H9 (cell line): ENCODE data around the gene SLC6A3. TPM values are rescaled to one million over a fixed set of nuclear protein-coding genes. Genes with fewer than 3 reads are reported as not detected.

Source experiments
- DNase-seq: peaks from one replicate; pipeline ENCODE4 v3.0.0-alpha.2; 2017
- H2AFZ ChIP-seq: one replicate; pipeline ENCODE4 v1.6.1; 2013; ENCODE audit warnings: mild to moderate bottlenecking, low read length, control low read depth, moderate library complexity
- H2AK5ac ChIP-seq: 2 replicates; pipeline ENCODE4 v1.6.1; 2013; ENCODE audit warnings: low read length, control low read depth, mixed read lengths; ENCODE audit not compliant: insufficient read length
- H2BK120ac ChIP-seq: one replicate; pipeline ENCODE4 v1.6.1; 2013; ENCODE audit warnings: low read depth, mild to moderate bottlenecking, low read length, control low read depth, inconsistent platforms; ENCODE audit not compliant: poor library complexity, severe bottlenecking
- H2BK12ac ChIP-seq: 2 replicates; pipeline ENCODE4 v1.6.1; 2013; ENCODE audit warnings: low read length, control low read depth, mixed read lengths, low read depth; ENCODE audit not compliant: insufficient read length
- H2BK15ac ChIP-seq: 2 replicates; pipeline ENCODE4 v1.6.1; 2013; ENCODE audit warnings: low read depth, low read length, control low read depth
- H2BK20ac ChIP-seq: one replicate; pipeline ENCODE4 v1.6.1; 2013; ENCODE audit warnings: low read depth, mild to moderate bottlenecking, low read length, control low read depth, inconsistent platforms; ENCODE audit not compliant: poor library complexity, severe bottlenecking
- H2BK5ac ChIP-seq: 2 replicates; pipeline ENCODE4 v1.6.1; 2013; ENCODE audit warnings: low read length, control low read depth, mixed read lengths; ENCODE audit not compliant: insufficient read length
- H3K14ac ChIP-seq: 2 replicates; pipeline ENCODE4 v1.6.1; 2013; ENCODE audit warnings: low read length, control low read depth; ENCODE audit not compliant: insufficient read depth
- H3K18ac ChIP-seq: 2 replicates; pipeline ENCODE4 v1.6.1; 2013; ENCODE audit warnings: low read depth, mild to moderate bottlenecking, mixed read lengths, low read length, control low read depth; ENCODE audit not compliant: insufficient read length
- H3K23ac ChIP-seq: 2 replicates; pipeline ENCODE4 v1.6.1; 2013; ENCODE audit warnings: low read length, control low read depth, mixed read lengths, low read depth; ENCODE audit not compliant: insufficient read length
- H3K23me2 ChIP-seq: 2 replicates; pipeline ENCODE4 v1.6.1; 2013; ENCODE audit warnings: low read depth, mild to moderate bottlenecking, mixed read lengths, low read length, control low read depth; ENCODE audit not compliant: insufficient read length, poor library complexity, severe bottlenecking
- H3K27ac ChIP-seq: 2 replicates; pipeline ENCODE4 v1.5.1; 2013; ENCODE audit warnings: low read length, control low read depth, mixed read lengths, low read depth; ENCODE audit not compliant: insufficient read length
- H3K27me3 ChIP-seq: 2 replicates; pipeline ENCODE4 v1.6.1; 2013; ENCODE audit warnings: low read length, control low read depth, inconsistent platforms; ENCODE audit not compliant: insufficient read depth
- H3K4ac ChIP-seq: 2 replicates; pipeline ENCODE4 v1.6.1; 2013; ENCODE audit warnings: low read depth, mild to moderate bottlenecking, control low read depth, inconsistent platforms, low read length, moderate library complexity
- H3K4me1 ChIP-seq: 2 replicates; pipeline ENCODE4 v1.6.1; 2013; ENCODE audit warnings: low read length, control low read depth, inconsistent platforms; ENCODE audit not compliant: insufficient read depth
- H3K4me2 ChIP-seq: 2 replicates; pipeline ENCODE4 v1.6.1; 2013; ENCODE audit warnings: low read length, control low read depth, mixed read lengths; ENCODE audit not compliant: insufficient read length, insufficient read depth
- H3K56ac ChIP-seq: 2 replicates; pipeline ENCODE4 v1.6.1; 2013; ENCODE audit warnings: low read depth, mild to moderate bottlenecking, mixed read lengths, low read length, control low read depth; ENCODE audit not compliant: insufficient read length
- H3K79me1 ChIP-seq: 2 replicates; pipeline ENCODE4 v1.6.1; 2013; ENCODE audit warnings: low read depth, mild to moderate bottlenecking, moderate library complexity, low read length, control low read depth, inconsistent platforms; ENCODE audit not compliant: insufficient read depth, poor library complexity, severe bottlenecking
- H3K79me2 ChIP-seq: 2 replicates; pipeline ENCODE4 v1.6.1; 2013; ENCODE audit warnings: low read length, control low read depth, inconsistent platforms; ENCODE audit not compliant: insufficient read depth
- H3K9ac ChIP-seq: 2 replicates; pipeline ENCODE4 v1.6.1; 2013; ENCODE audit warnings: low read length, control low read depth, mixed read lengths; ENCODE audit not compliant: insufficient read length; ENCODE audit errors: extremely low read depth
- H3K9me3 ChIP-seq: one replicate; pipeline ENCODE4 v1.6.1; 2013; ENCODE audit warnings: low read depth, low read length, inconsistent platforms; ENCODE audit not compliant: control insufficient read depth
- H3T11ph ChIP-seq: one replicate; pipeline ENCODE4 v1.6.1; 2013; ENCODE audit warnings: mild to moderate bottlenecking, low read length, control low read depth, inconsistent platforms
- H4K20me1 ChIP-seq: one replicate; pipeline ENCODE4 v1.6.1; 2013; ENCODE audit not compliant: control insufficient read depth, insufficient read length, insufficient read depth
- H4K5ac ChIP-seq: 2 replicates; pipeline ENCODE4 v1.6.1; 2013; ENCODE audit warnings: low read depth, mild to moderate bottlenecking, mixed read lengths, low read length, control low read depth; ENCODE audit not compliant: insufficient read length
- H4K8ac ChIP-seq: replicated peaks from 2 replicates; pipeline ENCODE4 v1.6.1; 2013; ENCODE audit warnings: low read length, control low read depth, mixed read lengths, low read depth; ENCODE audit not compliant: insufficient read length
- H4K91ac ChIP-seq: 2 replicates; pipeline ENCODE4 v1.6.1; 2013; ENCODE audit warnings: low read depth, mild to moderate bottlenecking, moderate library complexity, mixed read lengths, low read length, control low read depth; ENCODE audit not compliant: insufficient read length
- H3K27ac Mint-ChIP-seq, 3 experiments: 2 replicates in 2 of 3; 3 replicates in 1 of 3; pipeline ENCODE4 v1.8.0; 2020 to 2021; ENCODE audit warnings: mixed read lengths in 3 of 3, mild to moderate bottlenecking in 1 of 3, moderate library complexity in 1 of 3
- H3K27me3 Mint-ChIP-seq: 2 replicates; pipeline ENCODE4 v1.8.0; 2021; ENCODE audit warnings: low read depth, mild to moderate bottlenecking, moderate library complexity, mixed read lengths
- H3K36me3 Mint-ChIP-seq, 3 experiments: 2 replicates in 2 of 3; 3 replicates in 1 of 3; pipeline ENCODE4 v1.8.0; 2020 to 2021; ENCODE audit warnings: low read depth in 3 of 3, mixed read lengths in 3 of 3; ENCODE audit not compliant: insufficient read depth in 1 of 3
- H3K4me1 Mint-ChIP-seq, 2 experiments: 2 replicates each; pipeline ENCODE4 v1.8.0; 2020; ENCODE audit warnings: mixed read lengths in 2 of 2
- H3K4me3 Mint-ChIP-seq, 2 experiments: 2 replicates in 1 of 2; 3 replicates in 1 of 2; pipeline ENCODE4 v1.8.0; 2020 to 2021; ENCODE audit warnings: mild to moderate bottlenecking in 2 of 2, mixed read lengths in 2 of 2, moderate library complexity in 1 of 2
- H3K9me3 Mint-ChIP-seq, 2 experiments: 2 replicates in 1 of 2; 3 replicates in 1 of 2; pipeline ENCODE4 v1.8.0; 2020; ENCODE audit warnings: mild to moderate bottlenecking in 2 of 2, mixed read lengths in 2 of 2, moderate library complexity in 1 of 2
- WGBS: extraction: QIAGEN DNeasy Blood & Tissue Kit; methylation state at CpG from one replicate; pipeline ENCODE4 v1.1.7; 2013; ENCODE audit warnings: missing lambda C conversion rate, low lambda C conversion rate, mixed read lengths; ENCODE audit not compliant: insufficient read length; ENCODE audit errors: extremely low coverage; 5-methylcytosine and 5-hydroxymethylcytosine counted together
- total RNA-seq: library from RNA; stranded (reverse); gene quantifications from 2 replicates; pipeline ENCODE4 v1.2.1, GENCODE V29; 2021
- TF ChIP-seq, protein P1 (sequence below): fragments of 200-600 bp; sonication (generic); conservative IDR thresholded peaks from 3 replicates; pipeline ENCODE4 v1.8.0; 2021; ENCODE audit warnings: antibody characterized with exemption, mild to moderate bottlenecking

Gene SLC6A3
- total RNA-seq, 1 experiment from 2014 or later, result 0.61 TPM

DNA sequence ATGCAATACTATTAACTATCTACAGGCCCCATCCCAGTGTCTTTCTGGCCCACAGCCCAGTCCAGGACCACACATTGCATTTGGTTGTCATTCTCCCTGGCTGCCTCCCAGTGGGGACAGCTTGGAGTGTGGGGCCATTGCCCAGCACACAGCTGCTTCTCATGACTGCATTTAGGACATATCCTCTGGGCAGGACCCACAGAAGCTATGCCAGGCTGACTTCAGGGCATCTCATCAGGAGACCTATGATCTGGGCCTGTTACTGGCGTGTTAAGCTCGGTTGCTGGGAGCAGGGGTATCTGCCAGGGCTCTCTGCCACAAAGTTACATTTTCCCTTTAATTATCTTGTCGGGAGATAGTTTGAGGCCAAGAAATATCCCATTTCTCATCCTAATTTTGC is 68.3 kb downstream of the SLC6A3 start:
- peaks cover 68% of the 10 kb centered on the region for H3K27me3 Mint-ChIP-seq
- H3K27me3 ChIP-seq, result peaks cover 3% of the 10 kb centered on the region; the same call in 1 of the 2 replicates
- H3K14ac ChIP-seq, result no peak overlapping the region

More for the DNA sequence above, 68.3 kb downstream of the SLC6A3 start:
- Histone ChIP-seq H3K18ac (no peak overlapping the region), H4K8ac (no peak overlapping the region), H3K4me1 (no peaks in the 10 kb centered on the region; the same call in none of the 2 replicates), H3K23ac (no peak overlapping the region), H3K9me3 (no peaks in the 10 kb centered on the region), H4K91ac (no peak overlapping the region), H3K27ac (no peak overlapping the region), H3T11ph (no peak overlapping the region), H2BK5ac (no peak overlapping the region), H2AFZ (no peak overlapping the region), H3K4me2 (no peak overlapping the region), H2BK12ac (no peak overlapping the region), H3K56ac (no peak overlapping the region), H2AK5ac (no peak overlapping the region), H3K79me2 (no peaks in the 10 kb centered on the region), H3K23me2 (no peaks in the 10 kb centered on the region), H3K4ac (no peak overlapping the region), H2BK120ac (no peak overlapping the region), H3K79me1 (no peaks in the 10 kb centered on the region), H3K9ac (no peak overlapping the region), H2BK20ac (no peak overlapping the region), H4K5ac (no peak overlapping the region), H4K20me1 (peaks cover 2% of the 10 kb centered on the region), H2BK15ac (no peak overlapping the region)
- Mint-ChIP-seq H3K36me3 (peaks cover 0 to 10% (median 2%) of the 10 kb centered on the region in 3 experiments; a peak in 4 of 7 replicates), H3K9me3 (peaks cover 13 to 14% of the 10 kb centered on the region in 2 experiments), H3K27ac (no peak overlapping the region), H3K4me1 (peaks cover 6 to 9% of the 10 kb centered on the region in 2 experiments), H3K4me3 (no peak overlapping the region)
- TF ChIP-seq, protein P1, sequence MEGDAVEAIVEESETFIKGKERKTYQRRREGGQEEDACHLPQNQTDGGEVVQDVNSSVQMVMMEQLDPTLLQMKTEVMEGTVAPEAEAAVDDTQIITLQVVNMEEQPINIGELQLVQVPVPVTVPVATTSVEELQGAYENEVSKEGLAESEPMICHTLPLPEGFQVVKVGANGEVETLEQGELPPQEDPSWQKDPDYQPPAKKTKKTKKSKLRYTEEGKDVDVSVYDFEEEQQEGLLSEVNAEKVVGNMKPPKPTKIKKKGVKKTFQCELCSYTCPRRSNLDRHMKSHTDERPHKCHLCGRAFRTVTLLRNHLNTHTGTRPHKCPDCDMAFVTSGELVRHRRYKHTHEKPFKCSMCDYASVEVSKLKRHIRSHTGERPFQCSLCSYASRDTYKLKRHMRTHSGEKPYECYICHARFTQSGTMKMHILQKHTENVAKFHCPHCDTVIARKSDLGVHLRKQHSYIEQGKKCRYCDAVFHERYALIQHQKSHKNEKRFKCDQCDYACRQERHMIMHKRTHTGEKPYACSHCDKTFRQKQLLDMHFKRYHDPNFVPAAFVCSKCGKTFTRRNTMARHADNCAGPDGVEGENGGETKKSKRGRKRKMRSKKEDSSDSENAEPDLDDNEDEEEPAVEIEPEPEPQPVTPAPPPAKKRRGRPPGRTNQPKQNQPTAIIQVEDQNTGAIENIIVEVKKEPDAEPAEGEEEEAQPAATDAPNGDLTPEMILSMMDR, result no peak
- no CpG with 5 or more reads among the region's 3 CpGs for WGBS
- DNase-seq, result no peak
